Activated CD4-positive, CD25-positive, alpha-beta regulatory T cell (primary cell): ENCODE measurements around the gene SFXN3.

Experiments
- DNase-seq, 4 experiments: peaks; one replicate each; lab custom pipeline; 2025; lab: John Stamatoyannopoulos, UW

SFXN3 gene

GRCh38 chr10:101000127-101000914 is 30.7 kb upstream of the SFXN3 start:
- no peak for DNase-seq

DNA sequence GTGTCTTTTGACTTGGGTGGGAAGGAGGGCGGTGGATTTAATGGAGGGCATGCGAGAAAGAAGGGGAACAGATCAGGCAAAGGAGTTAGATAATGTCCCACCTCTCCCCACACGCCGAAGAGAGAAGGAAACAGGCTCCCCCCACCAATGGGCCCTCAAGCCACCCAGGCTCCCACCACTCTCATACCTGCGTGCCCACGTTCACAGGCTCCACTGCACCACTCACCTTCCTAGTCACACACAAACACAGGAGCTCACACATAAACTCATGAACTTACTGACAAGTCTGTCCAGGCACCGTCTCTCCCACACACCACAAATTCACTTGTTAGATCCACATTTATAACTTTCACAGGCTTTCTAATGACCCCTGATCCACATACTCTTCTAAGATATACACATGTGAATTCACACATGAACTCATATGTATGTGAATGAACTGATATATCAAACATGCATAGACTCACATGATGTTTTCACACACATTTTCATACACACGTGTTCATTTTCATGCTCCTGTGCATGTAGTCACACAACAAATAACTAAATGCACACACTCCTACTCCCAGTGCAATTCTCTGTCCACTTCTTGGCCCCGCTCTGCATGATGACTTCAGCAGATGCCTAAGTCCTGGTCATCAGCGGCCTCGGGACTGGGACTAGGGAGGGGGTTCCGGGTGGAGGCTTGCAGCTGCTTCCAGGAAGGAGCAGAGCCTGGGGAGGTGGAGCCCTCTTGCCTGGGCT is 29.9 kb upstream of the SFXN3 start:
- DNase-seq, result no peak

GRCh38 chr10:101001659-101002035 is 29.4 kb upstream of the SFXN3 start:
- no peak for DNase-seq

- no peak for DNase-seq
Measured at GRCh38 chr10:101002456-101002855, 28.6 kb upstream of the SFXN3 start.

GRCh38 chr10:101003639-101004206 is 27.3 kb upstream of the SFXN3 start:
- DNase-seq, result no peak

GRCh38 chr10:101005361-101005760 is 25.7 kb upstream of the SFXN3 start:
- DNase-seq, result no peak

- DNase-seq, result no peak
Measured at GRCh38 chr10:101005869-101006567, 25.0 kb upstream of the SFXN3 start.

GRCh38 chr10:101006593-101007098 is 24.4 kb upstream of the SFXN3 start:
- no peak for DNase-seq

DNA sequence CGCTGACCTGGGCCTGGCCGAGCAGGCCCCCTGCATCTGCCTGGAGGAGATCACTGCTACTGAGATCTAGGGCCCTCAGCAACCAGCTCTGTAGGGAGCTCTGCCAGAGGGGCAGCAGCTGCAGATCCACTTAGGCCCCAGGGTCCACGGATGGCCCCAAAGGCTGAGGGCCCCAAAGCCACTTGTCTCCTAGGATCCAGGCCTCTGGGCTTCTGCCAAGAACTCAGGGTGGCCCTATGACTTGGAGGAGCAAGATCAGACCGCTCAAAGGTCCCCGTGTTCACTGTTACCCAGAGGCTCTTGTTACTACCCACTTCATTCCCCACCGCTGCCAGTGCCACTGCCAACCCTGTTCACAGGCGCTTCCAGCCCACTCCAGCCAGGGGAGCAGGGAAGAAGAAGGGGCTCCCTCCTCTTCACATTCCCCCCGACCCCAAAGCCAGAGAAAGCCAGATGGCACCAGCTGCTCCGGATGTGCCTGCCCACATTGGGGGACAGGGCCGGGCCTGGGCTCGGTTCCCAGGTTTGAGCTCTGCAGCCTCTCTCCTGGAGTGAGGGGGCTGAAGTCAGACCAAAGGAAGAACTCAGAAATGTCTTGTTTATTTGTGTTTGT is 23.8 kb upstream of the SFXN3 start:
- no peak for DNase-seq

GRCh38 chr10:101007915-101008822 is 22.9 kb upstream of the SFXN3 start:
- no peak for DNase-seq

- no peak for DNase-seq
Measured at GRCh38 chr10:101008823-101009423, 22.1 kb upstream of the SFXN3 start.

GRCh38 chr10:101010329-101010728 is 20.7 kb upstream of the SFXN3 start:
- no peak for DNase-seq

DNA sequence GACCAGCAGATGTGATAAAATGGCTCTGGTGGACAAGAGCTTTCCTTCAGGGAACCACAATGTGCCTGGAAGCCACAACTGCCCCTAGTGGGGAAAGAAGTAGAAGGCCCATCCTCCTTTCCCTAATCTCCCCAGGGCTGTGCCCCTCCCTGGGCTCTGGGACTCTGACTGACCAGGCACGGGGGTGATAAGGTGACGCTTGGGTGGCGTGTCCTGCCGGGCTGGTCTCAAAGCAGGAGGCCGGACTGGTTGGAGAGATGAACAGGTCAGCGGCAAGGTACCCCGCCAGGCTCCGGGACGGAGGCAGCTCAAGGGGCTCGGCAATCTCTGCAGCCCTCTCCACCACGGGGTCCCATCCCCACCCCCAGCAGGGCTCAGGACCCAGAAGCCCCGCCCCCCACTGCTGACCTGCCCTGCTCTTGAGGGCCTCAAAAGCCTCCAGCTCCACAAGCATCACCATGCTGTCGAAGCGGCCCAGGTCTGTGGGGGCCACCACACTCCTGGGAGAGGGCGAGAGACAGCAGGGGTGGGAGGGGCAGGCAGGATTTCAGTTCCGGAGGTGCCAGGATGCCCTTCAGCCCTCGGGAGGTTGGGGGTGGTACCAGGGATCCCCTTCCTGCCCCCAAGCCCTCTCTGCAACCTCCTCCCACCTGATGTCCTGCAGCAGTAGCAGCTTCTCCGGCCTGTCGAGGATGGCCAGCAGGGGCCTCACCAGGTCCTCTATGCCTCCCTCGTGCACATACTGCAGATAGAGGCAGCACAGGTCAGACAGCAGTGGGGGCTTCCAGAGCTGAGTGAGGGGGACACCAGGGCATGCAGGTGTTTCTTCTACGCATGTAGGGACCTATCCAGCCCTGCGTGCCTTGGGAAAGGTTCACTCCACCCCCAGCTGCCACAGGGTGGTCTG is 19.3 kb upstream of the SFXN3 start:
- DNase-seq, result no peak

- DNase-seq, result peak; percentile 51 to 59 (median 58)
Measured at GRCh38 chr10:101012525-101013364, 18.3 kb upstream of the SFXN3 start.

- DNase-seq, result no peak
Measured at GRCh38 chr10:101013365-101013825, 17.6 kb upstream of the SFXN3 start.

DNA sequence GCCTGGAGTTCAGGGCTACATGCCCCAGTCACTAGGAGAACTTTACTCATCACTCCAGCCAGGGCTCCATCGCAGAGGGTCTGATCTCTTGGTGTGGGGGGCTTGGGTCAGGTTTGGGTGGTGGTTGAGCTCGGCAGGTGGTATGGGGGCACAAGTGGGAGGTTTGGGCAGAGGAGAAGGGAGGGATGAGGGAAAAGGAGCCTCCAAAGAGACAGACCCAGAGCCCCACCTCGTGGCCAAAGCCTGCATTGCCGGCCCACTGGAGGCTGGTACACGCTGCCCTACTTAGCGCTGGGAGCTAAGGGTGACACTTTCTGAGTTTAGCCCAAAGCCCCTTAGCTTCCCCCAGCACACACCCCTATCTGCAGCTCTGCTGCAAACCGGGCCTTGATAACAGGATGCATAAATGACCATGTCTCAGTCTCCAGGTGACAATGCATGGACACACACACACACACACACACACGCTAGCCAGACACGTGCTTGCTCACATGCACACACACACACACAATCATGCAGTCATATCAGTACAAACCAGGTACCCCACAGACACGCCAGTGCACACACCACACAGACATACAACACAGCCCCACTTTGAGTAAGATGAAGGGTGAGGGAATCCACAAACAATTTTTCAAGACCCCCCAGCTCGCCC is 16.7 kb upstream of the SFXN3 start:
- peak; percentile 33 to 70 (median 52) for DNase-seq

- no peak for DNase-seq
Measured at GRCh38 chr10:101014966-101015581, 16.0 kb upstream of the SFXN3 start.
